Panc1 (cell line): ENCODE results near the gene AGBL4. TPM values are rescaled to one million over a fixed set of nuclear protein-coding genes. Genes with fewer than 3 reads are reported as not detected.

Source experiments
- ATAC-seq: fragments of 200-7000 bp; cut with Tn5 transposase; 2 replicates; pipeline ENCODE4 v1.9.1; 2020; ENCODE audit warnings: mild to moderate bottlenecking, moderate library complexity
- BruUV-seq: library from RNA; stranded (reverse); fragments of 400-500 nt; replicated peaks from 2 replicates; lab custom pipeline; 2021; lab: Mats Ljungman, UMichigan
- CTCF ChIA-PET: fragments of 300-600 bp; sonication (Branson Sonifier 250); formaldehyde crosslinking; loops from one replicate; lab custom pipeline; 2022; ENCODE audit warnings: antibody characterized with exemption; lab: Charles Lee
- POLR2A ChIA-PET: fragments of 300-600 bp; sonication (Branson Sonifier 250); formaldehyde crosslinking; loops from one replicate; lab custom pipeline; 2022; ENCODE audit warnings: antibody characterized with exemption; lab: Charles Lee
- DNase-seq: peaks from one replicate; pipeline ENCODE4 v3.0.0-alpha.2; 2010; ENCODE audit warnings: low read depth, low spot score
- H3K27ac ChIP-seq: 2 replicates; pipeline ENCODE4 v1.5.1; 2011; ENCODE audit warnings: mild to moderate bottlenecking, low read length, inconsistent platforms
- H3K27me3 ChIP-seq: fragments of 200-500 bp; sonication (Bioruptor generic); 2 replicates; pipeline ENCODE4 v1.6.0; 2014; ENCODE audit warnings: low read length, inconsistent platforms; ENCODE audit not compliant: control insufficient read depth, insufficient read depth
- H3K36me3 ChIP-seq: fragments of 200-500 bp; sonication (Bioruptor generic); 2 replicates; pipeline ENCODE4 v1.5.1; 2014; ENCODE audit warnings: inconsistent platforms, mild to moderate bottlenecking, low read length, moderate library complexity; ENCODE audit not compliant: control insufficient read depth, insufficient read depth
- H3K4me1 ChIP-seq: 2 replicates; pipeline ENCODE4 v1.5.1; 2011; ENCODE audit warnings: inconsistent platforms, mild to moderate bottlenecking, low read length, moderate library complexity; ENCODE audit not compliant: control insufficient read depth, insufficient read depth
- H3K4me3 ChIP-seq, 2 experiments: 2 replicates each; pipeline ENCODE4 v1.5.1; 2011 to 2012; ENCODE audit warnings: low read depth in 2 of 2, low read length in 2 of 2, mild to moderate bottlenecking in 2 of 2, inconsistent platforms in 1 of 2, moderate library complexity in 1 of 2
- H3K9me3 ChIP-seq: fragments of 200-500 bp; sonication (Bioruptor generic); 2 replicates; pipeline ENCODE4 v1.5.1; 2014; ENCODE audit warnings: low read depth, mild to moderate bottlenecking, inconsistent platforms, low read length, moderate library complexity; ENCODE audit not compliant: control insufficient read depth, insufficient read depth
- CTCF ChIP-seq: fragments of 450-650 bp; IDR thresholded peaks from 2 replicates; pipeline ENCODE4 v1.5.1; 2017; ENCODE audit warnings: mild to moderate bottlenecking
- POLR2AphosphoS5 ChIP-seq: IDR thresholded peaks from 2 replicates; pipeline ENCODE4 v1.6.1; 2012; ENCODE audit warnings: mild to moderate bottlenecking, low read depth, low read length, moderate library complexity
- REST ChIP-seq, 2 experiments: IDR thresholded peaks; 2 replicates each; pipeline ENCODE4 v1.6.1; 2011 to 2012; ENCODE audit warnings: low read depth in 2 of 2, control low read depth in 1 of 2, low read length in 1 of 2, mild to moderate bottlenecking in 1 of 2, moderate library complexity in 1 of 2; ENCODE audit not compliant: insufficient read depth in 1 of 2
- SIN3A ChIP-seq: IDR thresholded peaks from 2 replicates; pipeline ENCODE4 v1.6.1; 2012; ENCODE audit warnings: low read depth, mild to moderate bottlenecking, low read length, moderate library complexity, borderline replicate concordance; ENCODE audit not compliant: insufficient read depth
- TCF7L2 ChIP-seq: IDR thresholded peaks from 2 replicates; pipeline ENCODE4 v1.6.1; 2011; ENCODE audit warnings: mild to moderate bottlenecking, low read depth, low read length, inconsistent platforms
- in situ Hi-C: cut with HindIII; loops from 2 replicates; pipeline ENCODE4 v1.10.0; 2016; ENCODE audit warnings: low sequenced_read_pairs, low pct_unique_long_range_greater_than_20kb
- intact Hi-C: fragments of 100-400 bp; cut with micrococcal nuclease; formaldehyde crosslinking; loops from one replicate; pipeline ENCODE4 v1.10.0; 2022; ENCODE audit not compliant: unreplicated experiment
- total RNA-seq: library from RNA; stranded (reverse); gene quantifications from one replicate; pipeline ENCODE4 v1.2.1, GENCODE V29; 2021; ENCODE audit not compliant: unreplicated experiment

AGBL4 gene
- total RNA-seq, 1 experiment from 2014 or later: not detected

DNA sequence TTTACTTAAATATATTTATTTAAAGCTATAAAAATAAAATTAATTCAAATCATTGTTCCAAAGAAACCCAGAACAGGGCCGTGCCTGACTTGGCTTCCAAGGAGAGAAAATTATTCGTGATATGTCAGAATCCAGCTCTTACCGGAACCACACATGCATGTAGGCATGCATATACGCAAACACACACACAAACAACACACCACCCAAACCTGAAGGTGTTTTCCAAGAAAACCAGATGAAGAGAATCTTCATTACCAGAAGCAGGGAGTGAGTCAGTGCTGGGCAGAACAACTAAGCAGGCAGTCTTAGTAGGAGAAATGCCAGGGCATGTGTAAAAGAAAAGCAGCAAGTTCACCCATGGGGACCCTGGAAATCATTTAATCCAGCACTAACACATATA lies 815.0 kb downstream of the AGBL4 start:
- no TSS peak for BruUV-seq
- ATAC-seq: no peak
- H3K36me3 ChIP-seq: no peaks in the 10 kb centered on the region
- H3K4me1 ChIP-seq: no peaks in the 10 kb centered on the region
- no peaks in the 10 kb centered on the region for H3K27me3 ChIP-seq
- ChIA-PET POLR2A (no interaction called here), CTCF (no interaction called here)
- H3K9me3 ChIP-seq: no peaks in the 10 kb centered on the region
- TF ChIP-seq SIN3A (no peak), POLR2AphosphoS5 (no peak), REST (IDR thresholded peaks at IDR 0.05; ENCODE audit: insufficient read depth in 1 of 2, low read depth in 2 of 2, low read length in 1 of 2) (no peak), TCF7L2 (no peak), CTCF (no peak)
- no peak overlapping the region for H3K27ac ChIP-seq
- in situ Hi-C loops (no loop called here), intact Hi-C loops (no loop called here)
- no peak overlapping the region for H3K4me3 ChIP-seq
- no peak for DNase-seq

DNA sequence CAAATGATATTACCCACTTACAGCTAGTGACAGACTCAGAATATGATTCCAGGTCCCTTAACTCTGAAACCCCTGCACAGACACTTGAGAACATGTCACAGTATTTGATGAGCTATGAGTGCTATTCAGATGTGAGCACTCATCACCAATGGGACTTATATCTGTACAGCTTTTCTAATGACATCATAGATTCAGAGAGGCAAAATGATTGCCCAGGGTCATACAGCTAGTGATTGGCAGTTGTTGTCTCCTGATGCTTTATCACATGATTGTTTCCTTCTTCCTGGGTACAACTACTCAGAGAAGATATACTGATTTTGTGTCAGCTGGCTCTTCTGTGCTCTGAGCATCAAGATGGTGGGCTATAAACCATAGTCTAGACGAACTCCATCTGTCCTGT lies 819.0 kb downstream of the AGBL4 start:
- DNase-seq: no peak
- intact Hi-C loops (no loop called here), in situ Hi-C loops (no loop called here)
- H3K27ac ChIP-seq: no peak overlapping the region
- no peaks in the 10 kb centered on the region for H3K27me3 ChIP-seq
- H3K4me1 ChIP-seq: no peaks in the 10 kb centered on the region
- H3K9me3 ChIP-seq: peaks cover 3% of the 10 kb centered on the region; the same call in 1 of the 2 replicates
- ATAC-seq: no peak
- BruUV-seq: no TSS peak
- ChIA-PET POLR2A (no interaction called here), CTCF (no interaction called here)
- H3K4me3 ChIP-seq: no peak overlapping the region
- no peak for TF ChIP-seq POLR2AphosphoS5
- no peak for TF ChIP-seq CTCF
- no peak for TF ChIP-seq SIN3A
- TF ChIP-seq REST (IDR thresholded peaks at IDR 0.05; ENCODE audit: insufficient read depth in 1 of 2, low read depth in 2 of 2, low read length in 1 of 2): no peak
- TF ChIP-seq TCF7L2: no peak
- no peaks in the 10 kb centered on the region for H3K36me3 ChIP-seq
